ENCODE results near the gene SZRD1.

The SZRD1 gene

GRCh38 chr1:16394977-16395376 lies 27.9 kb downstream of the SZRD1 start:
- no peak for DNase-seq (ENCODE audit: low spot score)

DNA sequence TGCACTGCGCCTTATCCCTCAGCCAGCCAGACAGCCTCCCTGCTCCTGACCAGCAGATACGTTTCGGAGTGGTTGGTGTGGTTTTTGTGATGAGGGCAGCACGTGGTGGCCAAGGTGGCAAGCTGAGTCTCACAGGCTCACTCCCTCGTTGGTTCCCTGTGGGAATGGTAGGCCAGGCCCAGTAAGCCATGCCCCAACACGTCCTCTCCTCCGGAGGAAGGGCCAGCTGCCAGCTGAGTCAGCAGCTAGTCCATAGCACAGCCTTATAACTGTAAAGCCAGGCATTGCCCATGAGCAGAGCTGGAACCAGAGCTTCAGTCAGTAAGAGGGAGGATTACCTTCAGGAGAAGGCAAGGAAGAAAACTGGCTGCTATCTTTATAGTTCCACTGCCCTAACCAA lies 29.5 kb downstream of the SZRD1 start:
- DNase-seq (ENCODE audit: low spot score) = no peak

DNA sequence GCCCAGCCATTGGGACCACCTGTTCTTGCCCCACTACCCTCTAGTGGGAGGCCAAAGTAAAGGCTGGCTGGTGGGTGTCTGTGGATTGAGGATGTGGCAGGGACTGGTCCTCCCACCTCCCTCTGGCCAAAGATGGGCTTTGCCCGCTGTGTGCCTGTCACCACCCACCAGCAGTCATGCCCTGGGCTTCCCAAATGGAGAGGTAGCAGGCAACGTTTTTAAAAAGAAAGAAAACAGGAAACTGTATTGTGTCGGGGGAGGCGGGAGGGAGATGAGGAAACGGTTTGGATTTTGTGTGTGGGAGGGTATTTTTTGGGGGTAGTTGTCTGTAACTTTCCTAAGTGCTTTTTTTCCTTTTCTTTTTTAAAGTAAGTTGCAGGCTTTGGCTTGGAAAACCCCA lies 30.1 kb downstream of the SZRD1 start:
- no peak for DNase-seq (ENCODE audit: low spot score)

GRCh38 chr1:16398371-16398953 lies 31.4 kb downstream of the SZRD1 start:
- no peak for DNase-seq (ENCODE audit: low spot score)

GRCh38 chr1:16402742-16403141 lies 35.7 kb downstream of the SZRD1 start:
- DNase-seq (ENCODE audit: low spot score) = no peak

- no peak for DNase-seq (ENCODE audit: low spot score)
Measured at GRCh38 chr1:16405441-16405840, 38.4 kb downstream of the SZRD1 start.

GRCh38 chr1:16406868-16407267 lies 39.8 kb downstream of the SZRD1 start:
- DNase-seq (ENCODE audit: low spot score) = no peak

DNA sequence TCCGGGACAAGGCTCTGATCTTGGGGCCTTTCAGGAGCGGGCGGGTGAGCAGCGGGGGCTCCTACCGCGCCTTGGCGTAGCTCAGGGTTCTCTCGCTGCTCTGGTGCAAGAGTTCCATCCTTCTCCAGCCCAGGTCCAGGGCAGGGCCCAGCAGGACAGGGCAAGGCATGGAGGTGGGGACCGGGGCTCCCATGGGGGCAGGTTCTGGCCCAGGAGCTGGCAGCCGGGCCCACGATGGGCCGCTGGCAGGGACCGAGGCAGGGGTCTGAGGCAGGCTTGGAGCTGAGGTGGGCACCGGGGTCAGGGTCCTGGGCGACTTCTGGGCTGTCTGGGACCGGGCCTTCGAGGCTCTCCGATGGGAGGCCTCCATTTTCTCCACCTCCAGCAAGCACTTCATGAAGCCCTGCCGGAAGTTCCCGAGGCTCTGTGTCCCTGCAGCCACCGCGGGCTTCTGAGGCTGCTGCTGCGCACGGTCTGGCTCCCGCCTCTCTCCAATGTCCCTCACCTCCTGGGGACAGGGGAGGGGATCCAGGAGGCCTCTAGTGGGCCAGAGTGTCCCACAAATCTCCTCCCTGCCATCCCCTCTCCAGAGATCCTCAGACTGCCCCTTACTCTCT lies 42.6 kb downstream of the SZRD1 start:
- DNase-seq (ENCODE audit: low spot score) = no peak

DNA sequence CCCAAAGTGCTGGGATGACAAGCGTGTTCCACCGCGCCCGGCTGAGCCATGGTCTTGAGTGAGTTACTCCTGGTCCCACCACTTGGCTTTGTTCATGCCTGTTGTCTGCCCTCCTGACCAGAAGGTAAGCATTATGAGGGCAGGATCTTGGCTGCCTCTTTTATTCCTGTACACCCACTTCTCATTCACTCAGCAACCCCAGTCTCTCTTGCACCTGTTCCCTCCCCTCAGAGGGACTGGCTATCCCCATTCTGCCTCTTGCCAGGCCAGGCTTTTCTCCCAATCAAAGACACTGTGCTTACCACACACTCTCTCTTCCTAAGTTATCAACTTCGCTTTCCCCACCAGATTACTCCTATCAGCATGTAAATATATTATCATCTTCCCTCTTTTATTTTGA lies 43.8 kb downstream of the SZRD1 start:
- no peak for DNase-seq (ENCODE audit: low spot score)

DNA sequence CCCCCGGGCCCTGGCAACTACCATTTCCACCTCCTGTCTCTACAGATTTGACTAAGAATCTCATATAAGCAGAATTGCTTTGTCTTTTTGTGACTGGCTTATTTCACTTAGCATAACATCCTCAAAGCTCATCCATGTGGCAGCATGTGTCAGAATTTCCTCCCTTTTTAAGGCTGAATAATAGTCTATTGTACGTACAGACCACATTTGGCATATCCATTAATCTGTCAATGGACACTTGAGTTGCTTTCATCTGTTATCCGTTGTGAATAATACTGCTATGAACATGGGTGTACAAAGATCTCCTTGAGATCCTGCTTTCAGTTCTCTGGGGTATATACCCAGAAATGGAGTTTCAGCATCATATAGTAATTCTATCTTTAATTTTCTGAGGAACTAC lies 46.1 kb downstream of the SZRD1 start:
- DNase-seq (ENCODE audit: low spot score) = no peak

DNA sequence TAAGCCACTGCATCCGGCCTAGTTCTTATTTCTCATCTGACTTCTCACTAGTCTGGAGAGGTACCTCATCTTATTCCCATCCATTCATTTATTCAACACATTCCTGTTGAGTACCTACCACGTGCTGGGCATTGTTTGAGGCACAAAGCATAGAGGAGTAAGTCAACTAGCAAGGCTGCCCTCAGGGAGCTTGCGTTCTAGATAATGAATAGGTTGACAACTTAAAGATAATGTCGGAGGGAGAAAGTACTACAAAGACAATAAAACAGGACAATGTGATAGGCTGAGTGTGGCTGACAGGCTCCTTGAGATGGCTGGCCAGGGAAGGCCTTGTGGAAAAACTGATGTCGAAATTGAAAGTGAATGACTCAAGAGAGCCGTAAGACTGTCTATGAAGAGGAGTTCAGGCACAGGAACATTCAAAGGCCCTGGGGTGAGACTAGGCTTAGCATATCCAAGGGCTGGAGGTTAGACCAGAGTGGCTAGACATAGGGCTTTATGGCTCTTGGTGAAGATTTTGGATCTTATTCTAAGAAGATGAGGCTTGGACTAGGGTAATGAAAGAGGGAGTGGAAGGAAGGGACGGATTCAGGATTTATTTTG lies 51.9 kb downstream of the SZRD1 start:
- no peak for DNase-seq (ENCODE audit: low spot score)

DNA sequence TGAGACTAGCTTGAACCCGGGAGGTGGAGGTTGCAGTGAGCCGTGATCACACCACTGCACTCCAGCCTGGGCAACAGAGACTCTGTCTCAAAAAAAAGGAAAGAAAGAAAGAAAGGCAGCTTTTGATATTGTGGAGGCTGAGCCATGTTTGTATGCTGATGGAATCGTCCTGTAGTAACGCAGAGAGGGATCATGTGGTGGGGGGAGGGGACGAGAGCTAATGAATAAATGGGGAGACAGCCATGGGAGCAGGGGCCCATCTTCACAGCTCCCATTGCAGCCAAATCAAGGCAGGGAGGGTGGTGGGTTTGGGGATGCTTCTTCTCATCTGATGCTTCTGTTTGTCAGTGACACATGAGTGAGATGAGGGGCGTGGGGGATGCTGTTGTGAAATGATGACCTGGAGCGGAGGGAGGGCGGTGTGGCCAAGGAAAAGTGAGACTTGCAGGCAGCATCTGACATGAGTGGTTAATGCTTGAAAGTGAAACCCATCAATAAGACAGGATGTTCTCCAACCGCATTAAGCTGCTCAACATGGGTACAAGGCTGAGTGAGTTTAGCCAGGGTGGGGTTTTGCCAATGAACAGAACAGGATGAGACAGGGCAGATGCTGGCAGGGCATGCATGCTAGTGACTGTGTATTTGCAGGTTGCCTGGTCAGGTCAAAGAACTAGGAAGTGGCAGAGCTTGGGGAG lies 53.5 kb downstream of the SZRD1 start:
- DNase-seq (ENCODE audit: low spot score) = no peak

GRCh38 chr1:16421201-16421600 lies 54.2 kb downstream of the SZRD1 start:
- no peak for DNase-seq (ENCODE audit: low spot score)

- DNase-seq (ENCODE audit: low spot score) = no peak
Measured at GRCh38 chr1:16422041-16422440, 55.0 kb downstream of the SZRD1 start.

DNA sequence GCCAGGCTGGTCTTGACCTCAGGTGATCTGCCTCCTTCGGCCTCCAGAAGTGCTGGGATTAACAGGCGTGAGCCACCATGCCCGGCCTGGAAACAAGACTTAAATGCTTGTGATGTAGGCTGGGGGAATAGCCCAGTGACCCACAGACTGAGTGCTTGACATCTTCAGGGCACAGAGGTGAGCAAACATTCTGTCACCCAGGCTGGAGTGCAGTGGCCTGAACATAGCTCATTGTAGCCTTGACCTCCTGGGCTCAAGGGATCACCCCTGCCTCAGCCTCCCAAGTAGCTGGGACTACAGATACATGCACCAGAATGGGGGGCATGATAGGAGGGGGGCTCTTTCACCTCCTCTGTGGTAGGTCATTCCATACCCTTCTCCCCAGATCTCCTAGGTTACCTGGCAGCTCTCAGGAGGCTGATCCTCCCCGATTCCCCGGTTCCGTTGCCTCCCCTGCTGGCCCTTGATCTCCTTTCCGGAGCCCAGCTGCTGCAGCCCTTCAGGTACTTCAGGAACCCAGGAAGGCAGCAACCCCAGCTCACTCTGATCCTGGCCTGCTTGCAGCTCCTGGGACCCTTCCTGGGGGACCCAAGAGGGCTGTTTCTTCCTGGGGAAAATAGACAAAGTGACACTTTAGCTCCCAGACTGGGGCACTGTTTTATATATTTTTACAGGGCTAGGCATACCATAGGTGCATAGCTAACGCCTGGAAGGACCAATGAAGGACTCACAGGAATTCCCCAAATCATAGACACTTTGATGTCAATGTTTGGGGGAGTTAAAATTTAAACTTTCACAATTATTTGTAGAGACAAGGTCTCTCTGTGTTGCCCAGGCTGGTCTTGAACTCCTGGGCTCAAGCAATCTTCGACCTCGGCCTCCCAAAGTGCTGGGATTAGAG lies 58.3 kb downstream of the SZRD1 start:
- no peak for DNase-seq (ENCODE audit: low spot score)

DNA sequence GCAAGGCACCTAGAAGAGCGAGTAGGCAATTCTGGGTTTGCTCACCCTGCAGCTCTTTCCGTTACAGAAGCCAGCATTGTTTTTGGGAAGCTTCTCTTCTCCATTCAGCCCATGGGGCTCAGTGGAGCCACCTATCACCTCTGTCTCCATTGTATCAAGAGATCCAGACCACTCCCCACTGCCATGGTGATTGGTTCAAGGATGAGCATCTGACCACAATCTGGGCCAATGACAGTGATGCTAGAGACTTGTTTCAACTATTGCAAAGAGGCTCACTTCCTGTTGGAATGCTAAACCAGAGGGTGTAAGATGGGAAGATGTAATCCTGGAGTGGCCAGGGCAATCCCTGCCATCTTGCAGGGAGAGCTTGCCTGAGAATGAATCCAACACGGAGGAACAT lies 63.6 kb downstream of the SZRD1 start:
- DNase-seq (ENCODE audit: low spot score) = no peak

- no peak for DNase-seq (ENCODE audit: low spot score)
Measured at GRCh38 chr1:16433030-16433429, 66.0 kb downstream of the SZRD1 start.

- no peak for DNase-seq (ENCODE audit: low spot score)
Measured at GRCh38 chr1:16434007-16434406, 67.0 kb downstream of the SZRD1 start.

GRCh38 chr1:16434501-16434900 lies 67.5 kb downstream of the SZRD1 start:
- DNase-seq (ENCODE audit: low spot score) = no peak

GRCh38 chr1:16436946-16437474 lies 70.0 kb downstream of the SZRD1 start, which contains the start of gene SPATA21:
Gene SPATA21 (minus strand): TSS chr1:16437424. CDS start chr1:16431371, 6,053 bp downstream.
- DNase-seq (ENCODE audit: low spot score) = no peak

GRCh38 chr1:16438516-16438915 lies 71.5 kb downstream of the SZRD1 start:
- no peak for DNase-seq (ENCODE audit: low spot score)

GRCh38 chr1:16438924-16439323 lies 71.9 kb downstream of the SZRD1 start:
- no peak for DNase-seq (ENCODE audit: low spot score)
